HG03066 (cell line): ENCODE measurements around the gene DPCD.

Source experiments
- ATAC-seq: cut with Tn5 transposase; IDR thresholded peaks from one replicate; pipeline ENCODE4 v1.9.1; 2021; ENCODE audit warnings: low read depth; ENCODE audit not compliant: unreplicated experiment

Gene DPCD

GRCh38 chr10:101653536-101653935 is 65.4 kb downstream of the DPCD start:
- no peak for ATAC-seq

- no peak for ATAC-seq
These were observed 67.4 kb downstream of the DPCD start for GRCh38 chr10:101655570-101655969.

GRCh38 chr10:101656890-101657289 is 68.8 kb downstream of the DPCD start:
- ATAC-seq = no peak

- ATAC-seq = no peak
These were observed 70.9 kb downstream of the DPCD start for GRCh38 chr10:101658975-101659374.
